ENCODE measurements around the gene S100A2.

The S100A2 gene

DNA sequence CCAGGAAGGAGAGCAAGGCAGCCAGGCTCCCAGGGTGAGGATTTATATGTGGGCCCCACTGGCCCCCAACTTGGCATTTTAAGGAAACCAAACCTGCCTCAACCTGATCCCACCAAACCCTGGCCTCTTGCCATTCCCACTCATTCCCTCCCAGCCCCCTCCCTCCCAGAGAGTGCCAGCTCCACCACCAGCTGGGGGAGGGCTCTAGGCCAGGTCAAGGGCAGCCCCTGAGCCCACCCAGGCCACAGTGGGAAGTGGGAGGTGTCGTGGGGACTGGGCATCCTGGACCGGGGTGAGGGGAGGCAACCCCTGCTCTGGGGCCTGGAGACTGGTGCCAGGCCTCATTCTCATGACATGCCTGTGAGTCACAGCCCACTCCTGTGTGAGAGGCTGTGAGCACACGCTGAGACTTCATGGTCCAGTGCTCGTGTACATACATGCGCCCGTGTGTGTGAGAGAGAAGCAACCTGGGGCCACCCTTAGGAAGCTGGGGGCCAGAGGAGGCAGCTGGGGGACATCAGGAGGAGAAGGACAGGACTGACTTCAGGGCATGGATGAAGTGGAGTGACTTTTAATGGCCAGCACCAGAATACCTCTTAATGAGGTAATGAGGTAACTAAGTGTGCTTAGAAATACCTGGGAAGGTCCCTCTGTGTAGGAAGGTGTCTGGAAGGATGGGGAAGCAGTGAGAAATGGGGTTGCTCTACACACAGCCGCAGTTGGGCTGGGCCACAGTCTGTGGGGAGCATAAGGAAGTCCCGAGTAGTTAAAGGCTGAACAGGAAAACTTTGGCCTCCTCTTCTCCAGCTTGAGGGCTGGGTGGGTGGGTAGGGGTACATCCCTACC lies at the start of gene S100A2:
S100A2 (minus strand) TSS at position 316 of the 846 bp plus-strand sequence. CDS start 1,967 bp downstream, outside the sequence.
- DNase-seq = peak; percentile 23

DNA sequence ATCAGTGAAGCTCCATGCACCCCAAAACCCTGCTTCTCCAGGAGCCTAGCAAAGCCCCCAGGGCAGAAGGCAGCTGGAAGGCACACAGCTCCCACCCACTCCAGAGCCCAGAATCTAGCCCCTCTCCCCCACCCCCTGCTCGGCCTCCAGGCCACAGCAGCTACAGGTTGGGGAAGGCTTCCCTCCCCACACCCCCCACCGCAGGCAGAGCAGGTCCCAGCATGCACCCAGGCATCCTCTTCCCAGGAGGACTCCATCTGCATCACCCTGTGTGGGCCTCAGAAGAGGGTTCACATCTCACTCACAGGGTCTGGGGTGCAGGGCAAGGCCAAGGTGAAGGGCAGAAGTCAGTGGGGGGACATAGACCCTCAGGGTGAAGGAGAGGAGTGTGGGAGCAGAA lies 49.8 kb upstream of the S100A2 start:
- no peak for DNase-seq

GRCh38 chr1:153614906-153615305 lies 49.3 kb upstream of the S100A2 start:
- no peak for DNase-seq

GRCh38 chr1:153614189-153614900 lies 48.7 kb upstream of the S100A2 start:
- DNase-seq = no peak

DNA sequence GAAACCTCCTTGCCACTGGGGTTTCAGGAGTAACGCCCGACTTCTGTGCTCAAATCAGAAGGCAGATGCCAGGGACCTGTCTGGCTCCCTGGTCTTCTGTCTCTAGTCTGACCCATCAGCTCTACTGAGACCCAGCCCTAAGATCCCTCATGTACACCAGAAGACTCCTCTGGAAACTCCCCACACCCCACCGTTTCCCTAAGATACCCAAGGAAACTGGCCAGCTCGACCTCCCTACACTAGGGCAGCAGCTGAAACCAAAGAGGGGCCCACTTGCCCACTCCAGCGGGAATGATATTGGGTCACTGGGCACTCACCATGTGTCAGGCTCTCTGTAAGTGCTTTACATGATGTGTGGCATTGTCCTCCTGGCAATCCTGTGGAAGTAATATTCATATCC lies 47.8 kb upstream of the S100A2 start:
- no peak for DNase-seq

DNA sequence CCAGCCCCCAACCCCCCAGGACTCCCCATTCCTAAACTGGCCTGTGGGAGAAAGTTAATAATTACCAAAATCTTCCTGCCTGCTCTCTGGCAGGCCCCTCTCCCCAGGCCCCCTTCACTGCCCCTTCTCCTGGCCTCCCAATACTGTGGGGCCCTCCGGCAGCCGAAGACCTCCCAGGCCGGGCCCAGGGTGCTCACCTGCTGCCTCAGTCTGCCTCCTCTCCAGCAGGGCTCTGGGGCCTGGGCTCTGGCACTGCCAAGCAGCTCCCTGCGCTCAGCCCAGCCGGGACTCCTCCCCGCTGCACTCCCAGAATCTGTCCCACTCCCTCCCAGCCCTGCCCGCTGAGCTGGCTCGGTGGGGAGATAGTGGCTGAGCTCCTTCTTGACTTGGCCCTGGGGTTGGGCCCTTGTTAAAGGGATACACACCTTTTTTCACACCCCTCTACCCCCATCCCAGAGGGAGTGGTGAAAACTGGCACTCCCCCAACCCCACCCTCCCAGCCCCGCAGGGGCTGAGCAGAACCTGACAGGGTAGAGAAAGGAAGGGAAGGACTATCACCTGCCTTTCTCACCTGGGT lies 47.2 kb upstream of the S100A2 start, which contains the start of gene S100A16:
S100A16 (minus strand) TSS at position 383 of the 577 bp plus-strand sequence. CDS start 4,986 bp downstream, outside the sequence.
- DNase-seq = no peak

- DNase-seq = no peak
Measured at GRCh38 chr1:153612111-153612754, 46.6 kb upstream of the S100A2 start.

GRCh38 chr1:153611356-153611755 lies 45.7 kb upstream of the S100A2 start:
- no peak for DNase-seq

- no peak for DNase-seq
Measured at GRCh38 chr1:153610811-153611301, 45.2 kb upstream of the S100A2 start.

GRCh38 chr1:153610334-153610733 lies 44.7 kb upstream of the S100A2 start:
- no peak for DNase-seq

DNA sequence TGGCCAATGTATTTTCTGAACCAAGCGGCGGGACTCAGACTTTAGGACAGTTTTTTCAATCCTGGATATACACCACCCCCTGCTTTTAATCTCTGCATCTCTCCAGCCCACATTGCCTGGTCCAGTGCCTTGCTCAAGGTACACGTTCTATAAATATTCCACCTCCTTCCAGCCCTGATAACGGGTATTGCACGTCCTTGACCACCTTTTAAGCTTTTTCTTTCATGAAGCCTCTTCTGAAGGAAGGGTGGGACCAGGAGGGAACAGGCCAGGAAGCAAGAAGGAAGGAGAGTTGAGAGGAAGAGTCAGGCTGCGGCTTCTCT lies 43.9 kb upstream of the S100A2 start:
- DNase-seq = no peak

GRCh38 chr1:153608742-153609584 lies 43.3 kb upstream of the S100A2 start:
- peak; percentile 13 for DNase-seq

- no peak for DNase-seq
Measured at GRCh38 chr1:153608089-153608682, 42.5 kb upstream of the S100A2 start.

- DNase-seq = no peak
Measured at GRCh38 chr1:153607381-153607780, 41.7 kb upstream of the S100A2 start.

DNA sequence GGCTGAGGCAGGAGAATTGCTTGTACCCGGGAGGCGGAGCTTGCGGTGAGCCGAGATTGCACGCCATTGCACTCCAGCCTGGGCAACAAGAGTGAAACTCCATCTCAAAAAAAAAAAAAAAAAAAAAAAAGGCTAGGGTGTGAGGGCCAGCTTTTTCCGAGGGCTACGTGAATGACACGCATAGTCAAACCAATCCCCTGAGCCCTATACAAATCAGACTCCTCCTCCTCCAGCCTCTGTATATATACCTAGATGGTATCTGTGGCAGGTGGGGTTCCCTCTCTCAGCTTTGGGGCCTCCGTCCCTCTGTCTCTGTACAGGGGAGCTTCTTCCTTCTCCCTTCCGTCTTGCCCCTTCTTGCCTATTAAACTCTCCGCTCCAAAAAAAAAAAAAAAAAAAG lies 40.5 kb upstream of the S100A2 start:
- no peak for DNase-seq

- DNase-seq = no peak
Measured at GRCh38 chr1:153602749-153603148, 37.1 kb upstream of the S100A2 start.

DNA sequence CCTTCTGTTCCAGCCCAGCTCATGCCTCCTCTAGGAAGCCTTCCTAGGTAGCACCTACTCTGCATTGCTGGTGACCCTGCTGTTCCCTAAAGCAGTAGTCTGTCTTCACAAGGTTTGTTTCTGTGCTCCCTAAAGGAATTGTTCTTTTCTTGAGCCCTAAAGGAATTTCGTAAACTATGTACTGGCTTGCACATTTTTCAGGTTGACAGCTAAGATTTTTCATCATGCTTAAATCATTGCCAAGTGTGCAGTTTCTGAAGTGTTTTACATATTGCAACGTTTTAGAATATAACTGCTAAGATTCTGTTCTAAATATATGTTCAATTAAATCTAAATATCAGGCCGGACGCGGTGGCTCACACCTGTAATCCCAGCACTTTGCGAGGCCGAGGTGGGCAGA lies 34.2 kb upstream of the S100A2 start:
- no peak for DNase-seq

DNA sequence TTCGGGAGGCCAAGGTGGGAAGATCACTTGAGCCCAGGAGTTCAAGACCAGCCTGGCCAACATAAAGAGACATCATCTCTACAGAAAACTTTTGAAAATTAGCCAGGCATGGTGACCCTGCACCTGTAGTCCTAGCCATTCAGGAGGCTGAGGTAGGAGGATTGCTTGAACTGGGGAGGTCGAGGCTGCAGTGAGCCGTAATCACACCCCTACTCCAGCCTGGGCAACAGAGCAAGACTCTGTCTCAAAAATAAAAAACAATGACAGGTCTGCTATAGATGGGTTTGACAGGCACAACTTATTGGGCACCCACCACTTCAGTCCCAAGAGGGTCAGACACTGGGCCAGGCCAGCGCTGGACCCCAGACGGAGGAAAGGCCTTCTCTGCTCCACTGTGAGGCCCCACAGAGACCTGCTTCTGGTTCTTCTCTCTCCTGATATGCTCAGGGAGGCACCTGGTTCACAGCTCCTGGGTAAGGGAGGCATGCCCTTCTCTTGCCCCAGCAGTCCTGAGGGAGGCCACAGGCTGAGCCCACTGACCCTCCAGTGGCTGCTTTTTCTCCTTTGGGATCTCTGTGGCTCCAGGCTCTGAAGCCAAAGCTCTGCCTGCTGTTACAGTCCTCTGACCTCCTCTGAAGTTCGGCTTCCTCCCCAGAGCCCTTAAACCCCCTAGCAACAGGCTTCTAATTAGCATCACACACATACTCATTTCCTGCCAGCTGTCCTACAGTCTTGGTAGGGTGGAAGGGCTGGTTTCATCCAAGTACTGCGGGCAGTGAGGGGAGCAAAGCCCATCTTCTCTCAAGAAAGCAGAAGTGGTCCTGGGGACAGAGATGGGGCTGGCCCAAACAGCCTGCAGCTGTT lies 32.9 kb upstream of the S100A2 start:
- DNase-seq = no peak

DNA sequence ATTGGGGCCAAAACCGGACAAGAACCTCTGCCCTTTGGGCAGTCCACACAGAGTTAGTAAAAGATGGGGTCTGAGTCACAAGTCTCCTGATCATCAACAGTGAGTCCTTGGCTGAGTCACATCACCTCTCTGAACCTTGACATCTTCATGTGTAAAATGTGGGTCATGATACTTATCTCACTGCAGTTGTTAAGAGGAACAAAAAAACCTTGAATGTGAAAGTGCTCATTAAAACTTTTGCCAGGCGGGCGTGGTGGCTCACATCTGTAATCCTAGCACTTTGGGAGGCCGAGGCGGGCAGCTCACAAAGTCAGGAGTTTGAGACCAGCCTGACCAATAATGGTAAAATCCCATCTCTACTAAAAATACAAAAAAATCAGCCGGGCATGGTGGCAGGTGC lies 31.6 kb upstream of the S100A2 start:
- no peak for DNase-seq

DNA sequence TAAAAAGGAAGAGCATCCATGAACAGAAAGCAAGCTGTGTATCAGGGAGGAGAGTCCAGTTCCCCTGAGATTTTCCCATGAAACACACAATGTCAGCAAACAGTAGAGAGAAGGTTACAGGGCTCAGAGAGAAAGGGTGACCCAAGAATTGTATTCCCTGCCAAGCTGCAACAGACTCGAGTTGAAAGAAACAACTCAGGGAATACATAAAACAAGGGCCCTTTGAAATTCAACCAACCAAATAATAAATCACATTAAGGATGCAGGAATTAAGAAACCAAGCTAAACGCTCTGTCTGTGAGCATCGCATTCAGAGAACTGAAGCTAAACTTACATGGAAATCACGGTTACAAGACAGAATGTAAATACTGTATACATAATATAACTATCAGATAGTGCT lies 27.1 kb upstream of the S100A2 start:
- DNase-seq = no peak

- no peak for DNase-seq
Measured at GRCh38 chr1:153588482-153588881, 22.8 kb upstream of the S100A2 start.
